Tibial artery (tissue), 4 donors: ENCODE measurements around the gene ITPRID1.

ENCODE experiments used
- DNase-seq, 2 donors: peaks; one replicate each; pipeline ENCODE4 v3.0.0-alpha.2; 2019
- H3K27ac ChIP-seq, 2 donors: fragments of 200-600 bp; sonication (generic) in 1 of 2; 1 replicate in 1 of 2; 2 replicates in 1 of 2; pipeline ENCODE4 v1.5.1; 2018 to 2019; ENCODE audit warnings: mild to moderate bottlenecking in 1 of 2
- H3K27me3 ChIP-seq, 2 donors: fragments of 200-600 bp; sonication (generic) in 1 of 2; one replicate each; pipeline versions ENCODE4 v1.5.1 to v1.6.0; 2016 to 2019
- H3K36me3 ChIP-seq, 3 donors: fragments of 200-600 bp; sonication (generic) in 2 of 3; one replicate each; pipeline ENCODE4 v1.5.1; 2016 to 2019; ENCODE audit warnings: mild to moderate bottlenecking in 2 of 3
- H3K4me1 ChIP-seq, 4 donors: fragments of 200-600 bp; sonication (generic) in 2 of 4; 1 replicate in 3 of 4; 2 replicates in 1 of 4; pipeline ENCODE4 v1.5.1; 2016 to 2019
- H3K4me3 ChIP-seq, 2 donors: fragments of 200-600 bp; sonication (generic) in 1 of 2; 1 replicate in 1 of 2; 2 replicates in 1 of 2; pipeline ENCODE4 v1.5.1; 2018 to 2019; ENCODE audit warnings: mild to moderate bottlenecking in 2 of 2
- H3K9me3 ChIP-seq, 3 donors: fragments of 200-600 bp; sonication (generic) in 1 of 3; one replicate each; pipeline ENCODE4 v1.5.1; 2016 to 2019
- intact Hi-C: fragments of 100-400 bp; cut with DNase I; formaldehyde crosslinking; loops from one replicate; pipeline ENCODE4 v1.15.0; 2023; ENCODE audit warnings: low total_unique reads
- TF ChIP-seq, protein P1 (sequence below), 2 experiments: fragments of 200-600 bp in 1 of 2; fragments of 450-650 bp in 1 of 2; IDR thresholded peaks; one replicate each; pipeline ENCODE4 v1.5.1; 2017 to 2019; ENCODE audit warnings: antibody characterized with exemption in 2 of 2, mild to moderate bottlenecking in 1 of 2, moderate library complexity in 1 of 2

The ITPRID1 gene

DNA sequence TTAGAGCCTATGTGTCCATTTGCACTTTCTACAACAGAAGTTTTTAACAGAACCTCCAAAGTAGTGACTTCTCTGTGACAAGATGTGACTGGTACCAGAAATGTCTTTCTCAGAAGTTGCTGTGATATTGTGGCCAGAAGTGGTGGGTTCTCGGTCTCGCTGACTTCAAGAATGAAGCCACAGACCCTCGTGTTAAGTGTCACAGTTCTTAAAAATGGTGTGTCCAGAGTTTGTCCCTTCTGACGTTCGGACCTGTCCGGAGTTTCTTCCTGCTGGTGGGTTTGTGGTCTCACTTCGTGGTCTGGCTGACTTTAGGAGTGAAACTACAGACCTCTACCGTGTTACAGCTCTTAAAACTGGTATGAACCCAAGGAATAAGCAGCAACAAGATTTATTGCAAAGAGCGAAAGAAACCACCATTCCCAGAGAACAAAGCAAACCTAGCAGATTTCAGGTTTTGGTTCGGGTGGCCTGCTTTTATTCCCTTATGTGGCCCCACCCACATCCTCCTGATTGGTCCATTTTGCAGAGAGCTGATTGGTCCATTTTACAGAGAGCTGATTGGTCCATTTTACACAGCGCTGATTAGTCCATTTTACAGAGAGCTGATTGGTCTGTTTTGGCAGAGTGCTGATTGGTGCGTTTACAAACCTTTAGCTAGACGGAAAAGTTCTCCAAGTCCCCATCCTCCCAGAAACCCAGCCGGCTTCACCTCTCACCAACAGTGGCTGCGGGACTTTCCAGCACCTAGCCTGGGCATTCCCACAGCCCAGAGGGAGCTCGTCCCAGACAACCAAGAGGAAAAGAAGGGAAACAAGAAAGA lies 3.0 kb downstream of the ITPRID1 start:
- intact Hi-C loops, result no loop called here
- no peaks in the 10 kb centered on the region for H3K9me3 ChIP-seq

DNA sequence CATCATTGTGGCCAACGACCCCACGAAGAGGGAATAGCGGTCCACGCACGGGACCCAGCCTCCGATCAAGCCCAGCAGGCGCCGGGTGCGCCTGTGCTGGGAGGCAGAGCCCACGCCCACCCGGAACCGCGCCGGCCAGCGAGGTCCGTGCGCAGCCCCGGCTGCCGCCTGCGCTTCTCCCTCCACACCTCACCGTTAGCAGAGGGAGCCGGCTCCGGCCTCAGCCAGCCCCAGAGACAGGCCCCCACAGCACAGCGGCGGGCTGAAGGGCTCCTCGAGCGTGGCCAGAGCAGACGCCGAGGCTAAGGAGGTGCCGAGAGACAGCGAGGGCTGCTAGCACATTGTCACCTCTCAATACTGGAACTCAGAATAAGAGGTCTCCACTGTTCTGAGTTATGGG lies 3.6 kb downstream of the ITPRID1 start:
- DNase-seq, result no peak
- TF ChIP-seq, protein P1, sequence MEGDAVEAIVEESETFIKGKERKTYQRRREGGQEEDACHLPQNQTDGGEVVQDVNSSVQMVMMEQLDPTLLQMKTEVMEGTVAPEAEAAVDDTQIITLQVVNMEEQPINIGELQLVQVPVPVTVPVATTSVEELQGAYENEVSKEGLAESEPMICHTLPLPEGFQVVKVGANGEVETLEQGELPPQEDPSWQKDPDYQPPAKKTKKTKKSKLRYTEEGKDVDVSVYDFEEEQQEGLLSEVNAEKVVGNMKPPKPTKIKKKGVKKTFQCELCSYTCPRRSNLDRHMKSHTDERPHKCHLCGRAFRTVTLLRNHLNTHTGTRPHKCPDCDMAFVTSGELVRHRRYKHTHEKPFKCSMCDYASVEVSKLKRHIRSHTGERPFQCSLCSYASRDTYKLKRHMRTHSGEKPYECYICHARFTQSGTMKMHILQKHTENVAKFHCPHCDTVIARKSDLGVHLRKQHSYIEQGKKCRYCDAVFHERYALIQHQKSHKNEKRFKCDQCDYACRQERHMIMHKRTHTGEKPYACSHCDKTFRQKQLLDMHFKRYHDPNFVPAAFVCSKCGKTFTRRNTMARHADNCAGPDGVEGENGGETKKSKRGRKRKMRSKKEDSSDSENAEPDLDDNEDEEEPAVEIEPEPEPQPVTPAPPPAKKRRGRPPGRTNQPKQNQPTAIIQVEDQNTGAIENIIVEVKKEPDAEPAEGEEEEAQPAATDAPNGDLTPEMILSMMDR (IDR thresholded peaks at IDR 0.05), result no peak
- no peak overlapping the region for H3K27ac ChIP-seq
- H3K4me1 ChIP-seq, result no peaks in the 10 kb centered on the region
- H3K36me3 ChIP-seq, result no peaks in the 10 kb centered on the region
- no peaks in the 10 kb centered on the region for H3K27me3 ChIP-seq
- H3K4me3 ChIP-seq, result no peak overlapping the region
- intact Hi-C loops, result no loop called here
- H3K9me3 ChIP-seq, result no peaks in the 10 kb centered on the region

More for the DNA sequence above, 3.0 kb downstream of the ITPRID1 start:
- no peak for DNase-seq
- no peak overlapping the region for H3K4me3 ChIP-seq
- no peaks in the 10 kb centered on the region for H3K36me3 ChIP-seq
- H3K27ac ChIP-seq, result no peak overlapping the region
- no peaks in the 10 kb centered on the region for H3K27me3 ChIP-seq
- H3K4me1 ChIP-seq, result no peaks in the 10 kb centered on the region
- TF ChIP-seq, protein P1 (IDR thresholded peaks at IDR 0.05), result no peak

DNA sequence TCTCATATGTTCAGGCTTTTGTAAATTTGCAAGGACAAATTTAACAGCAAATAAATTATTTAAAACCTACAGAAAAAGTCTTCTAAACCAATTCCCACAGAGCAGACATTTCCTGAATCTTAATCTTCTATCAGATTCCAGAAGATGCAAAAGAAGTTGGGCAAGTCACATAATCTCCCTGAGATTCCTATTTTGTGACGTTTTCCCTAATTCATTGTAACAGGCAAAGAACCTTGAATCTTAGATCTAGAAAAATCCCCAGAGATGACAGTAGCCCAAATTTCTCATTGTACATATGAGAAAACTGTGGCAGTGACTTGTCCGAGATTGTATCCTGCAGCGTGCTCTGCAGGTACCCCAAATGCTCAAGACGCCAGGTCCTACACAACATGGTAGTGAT lies 4.9 kb downstream of the ITPRID1 start:
- intact Hi-C loops, result no loop called here
- no peak overlapping the region for H3K4me3 ChIP-seq
- no peaks in the 10 kb centered on the region for H3K4me1 ChIP-seq
- TF ChIP-seq, protein P1 (IDR thresholded peaks at IDR 0.05), result no peak
- H3K27ac ChIP-seq, result no peak overlapping the region
- no peaks in the 10 kb centered on the region for H3K9me3 ChIP-seq
- no peaks in the 10 kb centered on the region for H3K36me3 ChIP-seq
- H3K27me3 ChIP-seq, result no peaks in the 10 kb centered on the region
- DNase-seq, result no peak

DNA sequence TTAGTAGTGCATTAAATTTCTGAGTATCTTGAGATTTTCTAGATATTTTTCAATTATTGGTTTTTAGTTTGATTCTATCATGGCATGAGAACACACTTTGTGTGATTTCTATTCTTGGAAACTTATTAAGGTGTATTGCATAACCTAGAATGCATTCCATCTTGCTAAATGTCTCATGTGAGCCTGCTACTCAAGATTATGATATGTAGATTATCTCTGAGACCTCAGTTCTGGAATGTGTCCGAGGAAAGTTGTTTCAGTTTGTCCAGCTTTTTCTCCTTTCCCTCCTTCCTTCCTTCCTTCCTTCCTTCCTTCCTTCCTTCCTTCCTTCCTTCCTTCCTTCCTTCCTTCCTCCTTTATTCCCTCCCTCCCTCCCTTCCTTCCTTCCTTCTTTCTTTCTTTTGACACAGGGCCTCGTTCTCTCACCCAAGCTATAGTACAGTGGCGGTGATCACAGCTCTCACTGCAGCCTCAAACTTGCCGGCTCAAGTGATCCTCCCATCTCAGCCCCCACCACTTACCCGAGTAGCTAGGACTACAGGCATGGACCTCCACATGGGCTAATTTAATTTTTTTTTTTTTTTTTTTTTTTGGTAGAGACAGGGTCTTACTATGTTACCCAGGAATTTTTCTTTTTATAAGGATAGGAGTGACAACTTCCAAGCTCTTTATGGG lies 7.6 kb downstream of the ITPRID1 start:
- H3K4me3 ChIP-seq, result no peak overlapping the region
- TF ChIP-seq, protein P1 (IDR thresholded peaks at IDR 0.05), result no peak
- no peak for DNase-seq
- H3K9me3 ChIP-seq, result no peaks in the 10 kb centered on the region
- intact Hi-C loops, result no loop called here
- no peak overlapping the region for H3K27ac ChIP-seq
- no peaks in the 10 kb centered on the region for H3K36me3 ChIP-seq
- no peaks in the 10 kb centered on the region for H3K4me1 ChIP-seq
- no peaks in the 10 kb centered on the region for H3K27me3 ChIP-seq

DNA sequence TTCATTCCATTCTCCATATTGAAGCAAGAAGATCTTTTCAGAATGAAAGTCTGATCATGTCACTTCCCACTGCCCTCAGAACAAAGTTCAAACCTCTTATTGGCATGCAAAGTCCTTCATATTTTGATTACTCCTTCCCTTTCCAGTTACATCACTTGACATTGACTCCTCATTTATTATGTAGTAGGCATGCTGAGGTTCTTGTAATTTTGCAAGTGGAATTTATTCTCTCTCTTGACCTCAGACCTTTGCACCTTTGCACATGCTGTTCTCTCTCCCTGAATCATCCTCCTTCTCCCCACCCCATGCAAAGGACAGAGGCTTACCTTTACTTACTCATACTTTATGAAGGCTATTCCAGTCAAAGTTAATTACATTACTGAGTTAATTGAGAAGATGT lies 13.0 kb downstream of the ITPRID1 start:
- intact Hi-C loops, result no loop called here
- no peaks in the 10 kb centered on the region for H3K9me3 ChIP-seq
- H3K4me3 ChIP-seq, result no peak overlapping the region
- H3K4me1 ChIP-seq, result no peaks in the 10 kb centered on the region
- H3K27ac ChIP-seq, result no peak overlapping the region
- H3K27me3 ChIP-seq, result no peaks in the 10 kb centered on the region
- TF ChIP-seq, protein P1 (IDR thresholded peaks at IDR 0.05), result no peak
- DNase-seq, result no peak
- H3K36me3 ChIP-seq, result no peaks in the 10 kb centered on the region
